SJCRH30 (cell line): Measurements from ENCODE around the gene PQBP1. TPM values are rescaled to one million over a fixed set of nuclear protein-coding genes. Genes with fewer than 3 reads are reported as not detected.

Source experiments
- DNase-seq, 2 experiments: peaks; one replicate each; pipeline ENCODE4 v3.0.0-alpha.2; 2015 to 2020
- H3K27ac ChIP-seq: fragments of 250-450 bp; sonication (Bioruptor Pico); 2 replicates; pipeline ENCODE4 v1.5.1; 2020; ENCODE audit warnings: mild to moderate bottlenecking, moderate library complexity
- H3K27me3 ChIP-seq: fragments of 250-450 bp; sonication (Bioruptor Pico); 2 replicates; pipeline ENCODE4 v1.5.1; 2020; ENCODE audit warnings: mild to moderate bottlenecking, moderate library complexity
- H3K36me3 ChIP-seq: fragments of 250-450 bp; sonication (Bioruptor Pico); 2 replicates; pipeline ENCODE4 v1.5.1; 2020; ENCODE audit warnings: mild to moderate bottlenecking, moderate library complexity
- H3K4me1 ChIP-seq: fragments of 250-450 bp; sonication (Bioruptor Pico); 2 replicates; pipeline ENCODE4 v1.5.1; 2020; ENCODE audit warnings: mild to moderate bottlenecking, moderate library complexity
- H3K4me3 ChIP-seq: fragments of 250-450 bp; sonication (Bioruptor Pico); 2 replicates; pipeline ENCODE4 v1.5.1; 2020; ENCODE audit warnings: mild to moderate bottlenecking, moderate library complexity
- H3K9me3 ChIP-seq: fragments of 250-450 bp; sonication (Bioruptor Pico); replicated peaks from 2 replicates; pipeline ENCODE4 v1.5.1; 2020; ENCODE audit warnings: mild to moderate bottlenecking, moderate library complexity
- total RNA-seq: library from RNA; depleted of rRNA; stranded (reverse); fragments of >200 nt; shearing (Covaris generic); gene quantifications from 2 replicates; pipeline ENCODE4 v1.2.3, GENCODE V29; 2014

The PQBP1 gene
- total RNA-seq, 1 experiment from 2014 or later, result 52.3 TPM

DNA sequence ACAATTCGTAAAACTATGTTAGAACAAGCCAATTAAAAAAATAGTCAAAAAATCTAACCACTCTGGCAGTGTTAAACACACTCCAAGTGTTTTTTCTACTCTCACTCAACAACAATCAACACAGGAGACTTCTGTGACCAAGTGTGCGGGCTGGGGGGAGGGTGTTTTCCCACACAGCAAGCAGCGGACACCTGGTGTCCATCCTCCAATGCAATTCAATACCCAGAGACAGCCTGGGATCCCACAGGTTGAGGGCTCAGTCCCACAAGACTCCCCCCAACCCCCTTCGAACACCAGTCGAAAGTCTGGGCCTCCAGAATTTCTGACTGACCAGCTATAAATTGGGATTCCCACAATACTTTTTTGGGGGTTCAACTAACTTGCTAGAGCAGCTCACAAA, 29.4 kb downstream of the PQBP1 start:
- H3K36me3 ChIP-seq, result no peaks in the 10 kb centered on the region
- DNase-seq, result no peak
- H3K4me3 ChIP-seq, result no peak overlapping the region
- no peaks in the 10 kb centered on the region for H3K4me1 ChIP-seq
- H3K27ac ChIP-seq, result no peak overlapping the region
- no peaks in the 10 kb centered on the region for H3K9me3 ChIP-seq
- H3K27me3 ChIP-seq, result no peaks in the 10 kb centered on the region

DNA sequence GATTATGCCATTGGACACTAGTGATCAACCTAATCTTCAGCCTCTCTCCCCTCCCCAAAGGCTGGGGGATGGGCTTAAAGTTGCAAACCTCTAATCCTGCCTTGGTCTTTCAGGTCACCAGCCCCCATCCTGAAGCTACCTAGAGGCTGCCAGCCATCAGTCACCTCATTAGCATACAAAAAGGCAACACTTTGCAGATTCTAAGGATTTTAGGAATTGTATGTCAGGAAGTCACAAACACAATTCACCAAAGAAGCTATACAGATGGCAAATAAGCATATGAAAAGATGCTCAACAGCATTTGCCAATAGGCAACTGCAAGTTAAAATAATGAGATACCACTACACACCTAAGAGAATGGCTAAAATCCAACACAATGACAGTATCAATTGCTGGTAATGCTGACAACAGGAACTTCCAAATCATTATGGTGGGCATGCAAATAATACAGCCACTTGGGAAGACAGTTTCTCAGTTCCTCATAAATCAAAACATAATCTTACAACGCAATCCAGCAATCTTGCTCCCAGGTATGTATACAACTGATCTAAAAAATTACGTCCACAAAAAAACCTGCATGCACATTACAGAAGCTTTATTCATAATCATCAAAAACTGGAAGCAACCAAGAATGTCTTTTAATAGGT, 30.1 kb downstream of the PQBP1 start:
- no peak overlapping the region for H3K4me3 ChIP-seq
- H3K27me3 ChIP-seq, result no peaks in the 10 kb centered on the region
- no peaks in the 10 kb centered on the region for H3K9me3 ChIP-seq
- H3K27ac ChIP-seq, result no peak overlapping the region
- DNase-seq, result no peak
- no peaks in the 10 kb centered on the region for H3K4me1 ChIP-seq
- H3K36me3 ChIP-seq, result no peaks in the 10 kb centered on the region

GRCh38 chrX:48933757-48934156, 36.0 kb downstream of the PQBP1 start:
- H3K27me3 ChIP-seq, result no peaks in the 10 kb centered on the region
- no peak overlapping the region for H3K4me3 ChIP-seq
- H3K27ac ChIP-seq, result no peak overlapping the region
- no peaks in the 10 kb centered on the region for H3K36me3 ChIP-seq
- DNase-seq, result no peak
- H3K9me3 ChIP-seq, result no peaks in the 10 kb centered on the region
- no peaks in the 10 kb centered on the region for H3K4me1 ChIP-seq

DNA sequence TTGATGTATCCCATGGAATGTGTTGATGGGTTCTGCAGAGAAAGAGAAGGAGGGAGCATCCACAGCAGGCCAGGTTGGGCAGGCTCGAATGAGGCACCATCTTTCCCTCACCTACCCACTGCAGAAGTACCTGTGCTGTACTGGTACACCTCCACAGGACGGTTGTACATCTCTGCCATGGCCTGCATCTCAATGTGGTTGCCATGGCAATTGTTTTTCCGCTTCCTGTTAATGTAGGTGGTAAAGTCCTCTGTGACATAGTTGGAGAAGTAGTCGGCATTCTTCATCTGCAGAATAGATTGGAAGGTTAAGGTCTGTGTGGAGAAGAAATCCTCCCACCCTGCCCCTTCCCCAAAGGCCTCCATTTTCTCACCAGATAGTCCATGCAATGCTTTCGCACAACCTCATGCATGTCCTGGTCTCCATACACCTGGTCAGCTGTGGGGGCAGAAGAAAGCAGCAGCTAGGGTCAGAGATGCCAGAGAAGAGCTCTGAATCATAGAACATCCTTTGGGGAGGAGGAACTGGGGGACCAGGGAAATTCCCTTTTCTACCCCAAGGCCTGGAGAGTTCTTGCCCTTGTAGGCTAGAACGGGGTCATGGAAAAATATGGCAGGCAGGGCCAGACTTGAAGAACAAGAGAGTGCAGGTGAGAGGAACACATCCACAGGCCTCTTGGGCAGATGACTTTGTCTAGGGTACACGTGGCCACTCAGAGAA, 37.0 kb downstream of the PQBP1 start:
- Histone ChIP-seq H3K27me3 (no peaks in the 10 kb centered on the region), H3K36me3 (no peaks in the 10 kb centered on the region), H3K4me1 (no peaks in the 10 kb centered on the region), H3K27ac (no peak overlapping the region), H3K4me3 (no peak overlapping the region), H3K9me3 (no peaks in the 10 kb centered on the region)
- DNase-seq, result no peak

DNA sequence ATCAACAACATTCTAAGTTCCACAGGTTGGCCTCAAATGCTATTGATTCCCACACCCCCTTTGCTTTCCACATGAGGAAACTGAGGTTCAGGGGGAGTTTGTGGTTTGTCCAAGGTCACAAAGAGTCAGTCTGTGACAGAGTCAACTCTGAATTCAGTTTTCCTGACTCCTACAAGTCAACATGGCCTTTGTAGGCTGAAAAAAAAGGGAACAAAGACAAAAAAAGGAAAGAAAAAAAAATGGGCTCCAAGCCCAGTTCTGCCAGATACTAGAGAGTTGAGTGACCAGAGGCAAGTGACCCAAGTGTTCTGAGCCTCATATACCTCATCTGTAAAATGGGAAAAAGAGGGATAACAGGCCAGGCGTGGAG, 37.6 kb downstream of the PQBP1 start:
- Histone ChIP-seq H3K36me3 (no peaks in the 10 kb centered on the region), H3K9me3 (no peaks in the 10 kb centered on the region), H3K4me1 (no peaks in the 10 kb centered on the region), H3K27ac (no peak overlapping the region), H3K4me3 (no peak overlapping the region), H3K27me3 (no peaks in the 10 kb centered on the region)
- DNase-seq, result no peak

- no peaks in the 10 kb centered on the region for H3K4me1 ChIP-seq
- no peaks in the 10 kb centered on the region for H3K27me3 ChIP-seq
- H3K36me3 ChIP-seq, result no peaks in the 10 kb centered on the region
- no peak for DNase-seq
- no peak overlapping the region for H3K27ac ChIP-seq
- no peaks in the 10 kb centered on the region for H3K9me3 ChIP-seq
- H3K4me3 ChIP-seq, result no peak overlapping the region
Observed at GRCh38 chrX:48936429-48937053, 38.8 kb downstream of the PQBP1 start.

GRCh38 chrX:48937054-48937907, 39.6 kb downstream of the PQBP1 start:
- Histone ChIP-seq H3K4me3 (no peak overlapping the region), H3K4me1 (no peaks in the 10 kb centered on the region), H3K36me3 (no peaks in the 10 kb centered on the region), H3K27ac (no peak overlapping the region), H3K9me3 (no peaks in the 10 kb centered on the region), H3K27me3 (no peaks in the 10 kb centered on the region)
- no peak for DNase-seq

DNA sequence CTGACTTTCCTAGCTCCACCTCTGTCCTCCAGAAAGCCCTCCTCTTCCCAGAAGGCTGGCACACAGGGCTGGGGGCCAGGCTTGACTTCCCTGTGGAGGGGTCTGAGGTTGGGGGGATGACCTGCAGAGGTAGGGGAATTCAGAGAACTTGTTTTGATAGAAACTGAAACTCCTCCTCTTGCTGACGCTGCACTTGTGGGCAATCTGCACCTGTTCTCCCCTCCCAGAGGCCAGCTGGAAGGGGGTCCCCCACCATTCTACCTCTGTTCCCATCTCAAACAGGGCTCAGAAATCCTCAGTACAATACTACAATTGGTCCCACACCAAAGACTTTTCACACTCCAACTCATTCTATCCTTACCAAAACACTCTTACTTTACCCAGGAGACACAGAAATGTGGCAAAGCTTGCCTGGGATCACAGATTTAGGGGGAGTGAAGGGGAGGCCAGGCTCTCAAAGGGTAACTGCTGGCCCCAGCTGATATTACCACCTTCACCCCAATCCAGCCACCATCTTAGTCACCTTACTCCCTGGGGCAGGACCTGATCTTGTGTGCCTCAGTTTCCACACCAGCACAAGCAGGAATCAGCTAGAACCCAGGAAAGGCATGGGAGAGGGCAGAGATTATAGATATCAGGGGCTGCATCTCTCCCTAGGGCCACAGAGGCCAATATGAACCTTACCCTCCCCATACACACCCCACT, 41.1 kb downstream of the PQBP1 start:
- Histone ChIP-seq H3K4me3 (no peak overlapping the region), H3K9me3 (no peaks in the 10 kb centered on the region), H3K27me3 (no peaks in the 10 kb centered on the region), H3K4me1 (no peaks in the 10 kb centered on the region), H3K27ac (no peak overlapping the region), H3K36me3 (no peaks in the 10 kb centered on the region)
- DNase-seq, result no peak

DNA sequence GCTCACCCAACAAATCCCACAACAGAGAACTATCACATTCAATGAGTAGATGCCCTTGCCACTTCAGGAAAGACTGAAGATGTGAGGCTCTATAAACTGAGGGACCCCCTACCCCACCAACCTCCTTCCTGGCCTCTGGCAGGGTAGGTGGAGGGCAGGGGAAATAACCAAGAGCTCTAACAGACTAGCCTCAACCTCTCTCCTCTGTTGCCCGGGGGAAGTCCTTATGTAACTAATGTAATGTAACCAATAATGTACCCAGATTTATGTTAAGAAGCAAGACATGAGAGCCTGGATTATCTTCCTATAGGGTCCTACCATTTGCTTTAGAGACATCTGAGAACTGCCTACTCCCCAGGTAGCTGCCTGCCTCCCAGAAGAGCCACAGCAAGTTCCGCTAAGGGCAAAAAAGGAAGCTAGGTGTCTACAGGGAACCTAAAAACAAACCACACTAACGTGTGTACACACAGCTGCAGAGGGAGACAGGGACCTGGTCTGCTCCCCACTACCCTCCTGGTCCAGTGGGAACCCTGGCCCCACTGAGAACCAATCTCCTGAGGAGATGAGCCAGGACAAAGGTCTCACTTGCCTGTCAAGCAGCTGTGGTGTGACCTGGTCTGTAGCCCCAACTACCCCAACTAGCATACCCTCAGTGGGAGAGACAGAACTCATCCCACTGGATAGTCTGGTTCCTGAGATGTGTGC, 41.9 kb downstream of the PQBP1 start:
- H3K27me3 ChIP-seq, result no peaks in the 10 kb centered on the region
- no peaks in the 10 kb centered on the region for H3K4me1 ChIP-seq
- no peak for DNase-seq
- H3K27ac ChIP-seq, result no peak overlapping the region
- H3K4me3 ChIP-seq, result no peak overlapping the region
- no peaks in the 10 kb centered on the region for H3K36me3 ChIP-seq
- no peaks in the 10 kb centered on the region for H3K9me3 ChIP-seq

DNA sequence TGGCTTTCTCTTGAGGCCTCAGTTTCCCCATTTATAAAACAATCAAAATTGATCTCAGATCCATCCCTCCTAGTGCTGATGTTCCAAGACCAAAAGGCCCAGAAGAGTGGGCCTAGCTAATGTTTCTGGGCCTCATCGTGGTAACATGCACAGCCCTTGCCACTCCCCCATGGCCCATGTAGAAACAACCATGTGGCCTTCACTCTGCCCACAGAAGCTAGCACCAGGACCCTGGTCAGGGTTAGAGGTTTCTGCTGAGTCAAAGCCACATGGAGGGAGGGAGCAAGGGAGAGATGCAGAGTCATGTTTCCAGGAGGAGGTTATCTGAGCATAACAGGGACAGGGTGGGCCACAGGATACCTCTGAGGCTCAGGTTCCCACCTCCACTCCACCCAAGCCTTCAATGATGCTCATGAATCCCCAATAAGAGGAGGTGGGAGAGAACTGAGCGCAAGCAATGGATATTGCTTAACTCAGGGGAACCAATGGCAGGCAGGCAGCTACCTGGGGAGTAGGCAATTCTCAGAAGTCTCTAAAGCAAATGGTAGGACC, 42.8 kb downstream of the PQBP1 start:
- Histone ChIP-seq H3K9me3 (no peaks in the 10 kb centered on the region), H3K4me3 (no peak overlapping the region), H3K36me3 (no peaks in the 10 kb centered on the region), H3K27me3 (no peaks in the 10 kb centered on the region), H3K27ac (no peak overlapping the region), H3K4me1 (no peaks in the 10 kb centered on the region)
- DNase-seq, result no peak

DNA sequence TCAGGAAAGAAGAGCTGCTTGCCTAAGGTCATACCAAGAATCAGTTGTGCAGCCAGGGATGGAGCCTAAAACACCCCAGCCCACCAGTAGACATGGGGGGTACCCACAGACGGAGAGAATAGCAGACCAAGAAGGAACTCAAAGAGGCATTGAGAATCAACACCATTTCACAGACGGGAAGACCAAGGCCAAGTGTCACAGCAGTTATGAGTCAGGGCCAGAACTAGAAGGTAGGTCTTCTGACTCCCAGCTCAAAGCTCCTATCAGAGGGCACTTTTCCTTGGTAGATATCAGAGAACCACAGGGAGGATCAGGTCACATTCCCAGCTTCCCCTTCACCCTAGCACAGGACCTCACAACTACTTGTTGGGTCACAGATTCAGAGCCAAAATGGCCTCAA, 45.2 kb downstream of the PQBP1 start:
- DNase-seq, result no peak
- no peaks in the 10 kb centered on the region for H3K36me3 ChIP-seq
- H3K27me3 ChIP-seq, result no peaks in the 10 kb centered on the region
- no peaks in the 10 kb centered on the region for H3K9me3 ChIP-seq
- no peak overlapping the region for H3K4me3 ChIP-seq
- no peaks in the 10 kb centered on the region for H3K4me1 ChIP-seq
- H3K27ac ChIP-seq, result no peak overlapping the region

GRCh38 chrX:48945517-48946348, 48.0 kb downstream of the PQBP1 start:
- H3K27me3 ChIP-seq, result no peaks in the 10 kb centered on the region
- H3K36me3 ChIP-seq, result no peaks in the 10 kb centered on the region
- no peak overlapping the region for H3K4me3 ChIP-seq
- H3K9me3 ChIP-seq, result no peaks in the 10 kb centered on the region
- no peak overlapping the region for H3K27ac ChIP-seq
- DNase-seq, result peak; percentile 22 to 50
- H3K4me1 ChIP-seq, result no peaks in the 10 kb centered on the region

DNA sequence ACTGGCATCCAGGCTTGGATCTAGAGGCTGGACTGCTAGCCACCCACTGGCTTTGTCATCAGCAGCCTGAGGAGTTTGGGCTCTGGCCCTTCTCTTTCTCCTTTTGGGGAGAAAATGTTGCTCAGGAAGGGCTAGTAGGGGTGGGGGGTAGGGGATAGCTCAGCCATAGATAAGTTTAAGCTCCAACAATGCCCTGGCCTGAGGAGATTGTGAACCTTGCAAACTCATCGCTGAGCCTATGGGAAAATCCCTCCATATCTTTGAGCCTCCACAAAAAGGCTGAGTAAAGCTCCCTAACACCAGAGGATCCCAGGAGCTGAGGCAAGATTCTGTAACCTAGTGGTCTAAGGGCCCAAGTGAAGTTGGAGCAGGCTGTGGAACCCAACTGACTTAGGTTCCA, 50.9 kb downstream of the PQBP1 start:
- Histone ChIP-seq H3K9me3 (no peaks in the 10 kb centered on the region), H3K4me3 (no peak overlapping the region), H3K4me1 (no peaks in the 10 kb centered on the region), H3K27me3 (no peaks in the 10 kb centered on the region), H3K27ac (no peak overlapping the region), H3K36me3 (no peaks in the 10 kb centered on the region)
- no peak for DNase-seq
